Left ventricle myocardium superior (tissue), 1 donor: Measurements from ENCODE around the gene PARVG. TPM values are rescaled to one million over a fixed set of nuclear protein-coding genes. Genes with fewer than 3 reads are reported as not detected.

Experiments used
- ATAC-seq: fragments of 200-7000 bp; cut with Tn5 transposase; one replicate; pipeline ENCODE4 v1.9.1; 2020; ENCODE audit warnings: mild to moderate bottlenecking, moderate library complexity
- DNase-seq: peaks from one replicate; pipeline ENCODE4 v3.0.0-alpha.2; 2020
- intact Hi-C: fragments of 100-400 bp; cut with micrococcal nuclease; formaldehyde crosslinking; loops from one replicate; pipeline ENCODE4 v1.11.0; 2022
- total RNA-seq: library from RNA; stranded (reverse); fragmentation: NEBNext Ultra II Directional; extraction: Animal tissue kit (Norgen Biotek cat#: 25700); gene quantifications from one replicate; pipeline ENCODE4 v1.2.1, GENCODE V29; 2021
- donor health status: DM: no; HTN: yes; CAD: no; lungs with severe emphysema.

PARVG gene
- total RNA-seq, 1 donor from 2014 or later, result 3.5 TPM

- ATAC-seq (no peak), DNase-seq (no peak)
- intact Hi-C loops, result no loop called here
Measured at GRCh38 chr22:44190381-44190976, 9.8 kb downstream of the PARVG start.

GRCh38 chr22:44191036-44191454 lies 10.3 kb downstream of the PARVG start:
- no peak for DNase-seq
- no peak for ATAC-seq
- intact Hi-C loops, result no loop called here

- intact Hi-C loops, result no loop called here
- DNase-seq (no peak), ATAC-seq (no peak)
Measured at GRCh38 chr22:44192098-44192815, 11.5 kb downstream of the PARVG start.

- no peak for ATAC-seq
- intact Hi-C loops, result no loop called here
Measured at GRCh38 chr22:44192816-44193534, 12.2 kb downstream of the PARVG start.

GRCh38 chr22:44193535-44193891 lies 12.8 kb downstream of the PARVG start:
- ATAC-seq (no peak), DNase-seq (no peak)
- intact Hi-C loops, result no loop called here

More at GRCh38 chr22:44192816-44193534, 12.2 kb downstream of the PARVG start:
- no peak for DNase-seq

GRCh38 chr22:44194569-44194968 lies 13.8 kb downstream of the PARVG start:
- DNase-seq, result no peak
- ATAC-seq, result no peak
- intact Hi-C loops, result no loop called here

- no peak for DNase-seq
- no peak for ATAC-seq
Measured at GRCh38 chr22:44195189-44195871, 14.6 kb downstream of the PARVG start.

GRCh38 chr22:44196241-44196640 lies 15.5 kb downstream of the PARVG start:
- DNase-seq (no peak), ATAC-seq (no peak)
- intact Hi-C loops, result no loop called here

More at GRCh38 chr22:44195189-44195871, 14.6 kb downstream of the PARVG start:
- intact Hi-C loops, result no loop called here

GRCh38 chr22:44196731-44197131 lies 16.0 kb downstream of the PARVG start:
- intact Hi-C loops, result no loop called here
- no peak for DNase-seq

GRCh38 chr22:44197271-44197670 lies 16.5 kb downstream of the PARVG start:
- ATAC-seq, result no peak
- no peak for DNase-seq
- intact Hi-C loops, result no loop called here

More at GRCh38 chr22:44196731-44197131, 16.0 kb downstream of the PARVG start:
- ATAC-seq, result no peak

- DNase-seq, result no peak
- intact Hi-C loops, result no loop called here
- no peak for ATAC-seq
Measured at GRCh38 chr22:44199164-44199563, 18.4 kb downstream of the PARVG start.

- DNase-seq, result no peak
- no peak for ATAC-seq
Measured at GRCh38 chr22:44199866-44200265, 19.1 kb downstream of the PARVG start.

GRCh38 chr22:44200451-44200850 lies 19.7 kb downstream of the PARVG start:
- DNase-seq, result no peak

More at GRCh38 chr22:44199866-44200265, 19.1 kb downstream of the PARVG start:
- intact Hi-C loops, result no loop called here

GRCh38 chr22:44200855-44201550 lies 20.3 kb downstream of the PARVG start:
- intact Hi-C loops, result no loop called here
- DNase-seq (no peak), ATAC-seq (peak; percentile 49)

More at GRCh38 chr22:44200451-44200850, 19.7 kb downstream of the PARVG start:
- peak; percentile 19 for ATAC-seq
- intact Hi-C loops, result no loop called here

GRCh38 chr22:44201665-44202064 lies 20.9 kb downstream of the PARVG start:
- intact Hi-C loops, result no loop called here
- DNase-seq (peak; percentile 68), ATAC-seq (peak; percentile 73)

- intact Hi-C loops, result no loop called here
- no peak for ATAC-seq
- DNase-seq, result no peak
Measured at GRCh38 chr22:44202261-44202789, 21.6 kb downstream of the PARVG start.

GRCh38 chr22:44203203-44203602 lies 22.5 kb downstream of the PARVG start:
- ATAC-seq (no peak), DNase-seq (no peak)
- intact Hi-C loops, result no loop called here

- intact Hi-C loops, result no loop called here
- ATAC-seq (no peak), DNase-seq (no peak)
Measured at GRCh38 chr22:44204739-44205515, 24.2 kb downstream of the PARVG start.
